NCI-H226 (cell line): ENCODE data around the gene GPC6.

ENCODE experiments used
- DNase-seq: peaks from one replicate; pipeline ENCODE4 v3.0.0-alpha.2; 2015

Gene GPC6

GRCh38 chr13:93386116-93386515, 159.5 kb downstream of the GPC6 start:
- DNase-seq, result no peak

- DNase-seq, result peak; percentile 35
Measured at GRCh38 chr13:93388701-93389100, 162.1 kb downstream of the GPC6 start.

- DNase-seq, result no peak
Measured at GRCh38 chr13:93397619-93398018, 171.0 kb downstream of the GPC6 start.

- DNase-seq, result no peak
Measured at GRCh38 chr13:93398167-93399035, 171.8 kb downstream of the GPC6 start.

DNA sequence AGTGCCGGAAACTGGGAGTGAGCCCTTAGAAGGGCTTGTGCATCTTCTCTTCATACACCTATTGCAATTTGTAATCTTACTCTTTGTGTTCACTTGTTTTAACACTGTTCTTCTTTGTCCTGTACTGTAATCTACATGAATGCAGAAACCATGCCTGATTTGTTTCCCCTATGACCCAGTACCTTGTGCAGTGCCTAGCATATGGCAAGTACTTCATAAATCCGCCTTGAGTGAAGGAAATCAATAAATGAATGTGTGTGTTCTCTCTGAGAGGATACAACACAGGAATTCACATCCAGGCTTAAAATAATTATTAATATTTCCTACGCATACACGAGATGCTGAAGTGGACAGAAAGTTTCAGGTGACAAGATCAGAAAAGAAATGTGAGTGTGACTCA, 172.6 kb downstream of the GPC6 start:
- DNase-seq, result no peak

DNA sequence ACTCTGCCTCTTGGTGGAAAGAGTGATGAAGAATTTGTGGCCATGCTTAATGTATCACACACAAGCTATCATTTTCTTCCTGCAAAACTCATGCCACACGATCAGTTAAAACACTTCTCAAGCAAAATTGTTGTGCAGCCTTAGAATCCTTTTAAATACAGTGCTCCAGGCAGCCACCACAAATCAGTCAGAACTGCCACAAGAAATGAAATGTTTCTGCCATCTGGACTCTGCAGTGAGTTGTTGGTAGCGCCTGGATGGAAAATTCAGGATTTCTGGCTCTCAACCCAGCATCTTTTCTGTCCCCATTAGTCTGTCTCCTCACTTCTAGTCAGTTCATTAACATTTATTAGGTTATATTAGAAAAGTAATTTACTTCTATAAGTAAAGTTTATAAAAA, 179.5 kb downstream of the GPC6 start:
- DNase-seq, result no peak

GRCh38 chr13:93407551-93407950, 180.9 kb downstream of the GPC6 start:
- DNase-seq, result no peak

GRCh38 chr13:93409001-93409400, 182.4 kb downstream of the GPC6 start:
- DNase-seq, result no peak

DNA sequence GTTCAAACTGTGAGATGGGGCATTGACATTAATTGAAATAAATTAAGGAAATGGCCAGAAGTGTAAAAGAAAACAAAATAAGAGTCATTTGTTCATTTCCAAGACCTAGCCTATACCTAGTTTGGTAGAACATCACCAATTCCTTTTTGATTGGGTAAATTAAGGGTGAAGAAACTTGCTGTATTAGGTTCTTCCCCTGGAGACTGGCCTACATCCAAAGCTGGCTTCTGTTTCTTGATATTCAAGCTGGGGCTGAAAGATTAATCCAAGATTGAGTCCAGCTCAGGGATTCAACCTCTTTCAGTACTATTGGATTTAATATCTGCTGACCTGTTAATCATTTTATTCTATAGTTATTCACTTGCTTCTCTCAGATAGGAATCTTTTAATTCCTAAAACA, 183.2 kb downstream of the GPC6 start:
- DNase-seq, result no peak

DNA sequence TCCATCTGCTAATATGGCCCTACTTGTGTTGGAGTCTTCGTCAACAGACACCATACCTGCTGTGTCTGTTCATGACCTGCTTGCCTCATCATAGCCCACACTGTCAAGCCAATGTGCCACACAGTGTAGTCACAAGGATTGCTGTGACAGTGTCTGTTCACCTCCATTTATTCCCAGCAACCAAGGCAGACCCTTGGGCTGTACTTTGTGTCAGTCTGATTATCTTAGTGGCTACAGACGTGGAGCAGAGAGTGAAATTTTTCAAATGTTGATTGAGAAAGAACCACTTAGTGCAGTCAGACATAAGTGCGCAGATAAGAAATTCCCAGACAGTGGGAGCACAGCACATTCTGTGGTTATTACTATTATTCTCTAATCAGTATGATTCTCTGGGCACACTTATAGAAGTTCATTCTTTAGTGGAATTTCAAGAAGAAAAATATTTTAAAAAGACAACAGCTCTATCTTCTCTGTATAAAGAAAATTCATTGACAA, 184.6 kb downstream of the GPC6 start:
- no peak for DNase-seq

- no peak for DNase-seq
Measured at GRCh38 chr13:93412676-93413075, 186.1 kb downstream of the GPC6 start.

DNA sequence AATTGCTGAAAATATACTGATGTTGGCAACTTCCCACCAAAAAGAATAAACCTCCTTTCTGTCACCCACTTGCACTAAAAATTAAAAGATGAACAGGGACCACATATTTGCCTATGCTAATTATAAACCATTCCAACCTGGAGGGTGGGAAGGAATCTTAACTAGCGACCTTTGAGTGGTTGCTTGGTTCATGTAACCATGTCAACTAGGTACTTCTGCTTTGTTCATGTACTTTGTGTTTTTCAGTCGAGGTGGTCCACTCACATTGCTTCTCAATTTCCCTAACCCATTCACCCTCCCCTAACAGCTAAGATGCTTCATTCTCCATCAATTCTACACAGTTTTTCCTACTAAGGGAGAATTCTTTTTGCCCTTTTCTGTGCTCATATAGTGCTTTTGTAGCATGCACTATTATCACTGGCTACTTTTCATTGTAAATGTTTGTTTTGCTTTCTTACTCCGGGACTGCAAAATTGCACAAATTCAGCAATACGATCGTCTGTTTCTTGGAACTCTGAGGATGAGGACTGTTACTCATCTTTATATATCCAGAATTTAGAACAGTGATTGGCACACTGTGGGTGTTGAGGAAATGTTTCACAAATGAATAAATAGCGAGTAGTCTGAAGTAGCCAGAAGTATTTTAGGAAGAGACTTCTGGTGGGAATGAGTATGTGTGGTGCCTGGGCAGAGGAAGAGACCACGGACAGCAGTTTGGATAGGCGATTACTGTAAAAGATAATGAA, 187.5 kb downstream of the GPC6 start:
- DNase-seq, result no peak

DNA sequence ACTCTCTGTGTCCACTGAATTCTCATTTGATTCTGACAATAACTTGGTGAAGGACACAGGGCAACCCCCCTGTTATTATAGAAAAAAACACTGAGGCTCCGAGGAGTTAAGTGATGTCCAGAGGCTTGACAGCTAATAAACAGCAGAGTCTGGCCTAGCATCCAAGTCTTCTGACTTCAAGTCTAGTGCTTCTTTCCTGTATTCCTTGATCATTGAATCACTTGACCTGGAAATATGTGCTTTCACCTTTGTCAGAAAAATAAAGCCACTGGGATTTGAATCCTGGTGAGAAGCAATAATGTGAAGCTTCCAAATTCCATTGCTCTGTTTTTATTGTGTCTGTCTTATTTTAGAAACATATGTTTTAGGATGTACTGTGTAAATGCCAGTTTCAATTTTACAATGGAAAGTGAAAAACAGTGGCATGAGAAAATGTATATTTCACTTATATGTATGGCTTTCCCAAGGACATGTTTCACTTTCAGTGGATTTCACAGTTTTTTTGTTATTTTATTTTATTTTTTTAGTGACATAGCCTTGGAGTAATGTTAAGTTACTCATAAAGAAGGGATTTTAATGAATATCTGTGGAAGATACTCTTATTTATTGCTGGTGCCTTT, 190.2 kb downstream of the GPC6 start:
- no peak for DNase-seq

GRCh38 chr13:93418398-93418797, 191.8 kb downstream of the GPC6 start:
- DNase-seq, result no peak

DNA sequence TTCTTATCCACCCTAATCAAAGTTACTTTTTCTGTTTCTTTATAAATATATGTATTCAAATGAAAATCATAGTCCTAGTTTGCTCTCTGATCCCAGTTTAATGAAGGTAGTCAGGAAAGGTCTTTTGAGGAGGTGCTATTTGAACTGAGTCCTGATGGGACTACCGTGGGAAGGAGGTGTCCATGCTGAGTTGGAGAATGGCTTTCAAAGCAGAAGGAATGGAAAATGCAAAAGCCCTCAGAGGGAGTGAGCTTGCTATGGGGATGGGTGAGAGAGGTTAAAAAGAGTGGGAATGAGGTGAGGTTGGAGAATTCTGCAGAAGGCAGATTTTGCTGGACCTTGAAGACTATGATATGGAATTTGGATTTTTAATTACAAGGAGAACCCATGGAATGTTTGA, 193.6 kb downstream of the GPC6 start:
- DNase-seq, result no peak

- DNase-seq, result no peak
Measured at GRCh38 chr13:93420887-93421286, 194.3 kb downstream of the GPC6 start.

- no peak for DNase-seq
Measured at GRCh38 chr13:93422980-93423543, 196.5 kb downstream of the GPC6 start.

GRCh38 chr13:93425411-93425810, 198.8 kb downstream of the GPC6 start:
- DNase-seq, result no peak

DNA sequence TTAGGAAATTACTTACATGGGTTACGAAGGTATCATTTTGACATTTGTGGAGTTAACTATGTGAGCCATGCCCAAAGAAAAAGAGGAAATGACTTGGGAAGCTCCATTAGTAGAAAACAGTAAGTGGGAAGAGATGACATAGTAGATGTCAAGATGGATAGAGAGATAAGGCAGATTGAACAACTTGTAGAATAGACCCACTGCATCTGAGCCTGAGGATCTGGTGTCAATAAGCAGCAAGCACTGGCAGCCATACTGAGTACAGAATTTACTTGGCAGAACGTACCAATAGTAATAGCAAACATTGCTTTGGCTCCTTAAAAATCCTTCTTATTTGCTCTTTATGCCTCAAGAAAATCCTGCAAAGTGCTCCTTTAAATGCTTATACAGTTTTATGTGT, 203.8 kb downstream of the GPC6 start:
- no peak for DNase-seq

- DNase-seq, result no peak
Measured at GRCh38 chr13:93435651-93436050, 209.0 kb downstream of the GPC6 start.

DNA sequence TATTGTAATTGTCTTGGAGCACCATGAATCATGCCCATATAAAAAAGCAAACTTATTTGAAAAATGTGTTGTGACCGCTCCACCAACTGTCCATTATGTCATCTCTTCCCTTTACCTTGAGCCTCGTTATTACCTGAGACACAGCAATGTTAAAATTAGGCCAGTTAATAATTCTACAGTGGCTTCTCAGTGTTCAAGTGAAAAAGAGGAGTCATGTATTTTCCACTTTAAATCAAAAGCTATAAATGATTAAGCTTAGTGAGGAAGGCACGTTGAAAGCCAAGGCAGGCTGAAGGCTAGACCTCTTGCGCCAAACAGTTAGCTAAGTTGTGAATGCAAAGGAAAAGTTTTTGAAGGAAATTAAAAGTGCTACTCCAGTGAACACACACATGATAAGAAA, 210.5 kb downstream of the GPC6 start:
- DNase-seq, result no peak

GRCh38 chr13:93446238-93446637, 219.6 kb downstream of the GPC6 start:
- DNase-seq, result no peak

GRCh38 chr13:93450191-93450621, 223.6 kb downstream of the GPC6 start:
- peak; percentile 59 for DNase-seq
